ENCODE data around the gene SUOX. TPM values are rescaled to one million over a fixed set of nuclear protein-coding genes. Genes with fewer than 3 reads are reported as not detected.

The SUOX gene
- total RNA-seq, 4 donors from 2014 or later, result 12.9 to 44.5 (median 30.4) TPM

DNA sequence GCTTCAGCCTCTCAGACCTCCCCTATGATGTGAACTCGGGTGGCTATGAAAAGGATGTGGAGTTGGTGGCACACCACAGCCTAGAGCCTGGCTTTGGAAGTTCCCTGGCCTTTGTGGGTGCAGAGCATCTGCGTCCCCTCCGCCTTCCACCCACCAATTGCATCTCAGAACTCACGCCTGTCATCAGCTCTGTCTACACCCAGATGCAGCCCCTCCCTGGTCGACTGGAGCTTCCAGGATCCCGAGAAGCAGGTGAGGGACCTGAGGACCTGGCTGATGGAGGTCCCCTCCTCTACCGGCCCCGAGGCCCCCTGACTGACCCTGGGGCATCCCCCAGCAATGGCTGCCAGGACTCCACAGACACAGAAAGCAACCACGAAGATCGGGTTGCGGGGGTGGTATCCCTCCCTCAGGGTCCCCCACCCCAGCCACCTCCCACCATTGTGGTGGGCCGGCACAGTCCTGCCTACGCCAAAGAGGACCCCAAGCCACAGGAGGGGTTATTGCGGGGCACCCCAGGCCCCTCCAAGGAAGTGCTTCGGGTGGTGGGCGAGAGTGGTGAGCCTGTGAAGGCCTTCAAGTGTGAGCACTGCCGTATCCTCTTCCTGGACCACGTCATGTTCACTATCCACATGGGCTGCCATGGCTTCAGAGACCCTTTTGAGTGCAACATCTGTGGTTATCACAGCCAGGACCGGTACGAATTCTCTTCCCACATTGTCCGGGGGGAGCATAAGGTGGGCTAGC is 37.7 kb downstream of the SUOX start:
- TF ChIP-seq, protein P1, sequence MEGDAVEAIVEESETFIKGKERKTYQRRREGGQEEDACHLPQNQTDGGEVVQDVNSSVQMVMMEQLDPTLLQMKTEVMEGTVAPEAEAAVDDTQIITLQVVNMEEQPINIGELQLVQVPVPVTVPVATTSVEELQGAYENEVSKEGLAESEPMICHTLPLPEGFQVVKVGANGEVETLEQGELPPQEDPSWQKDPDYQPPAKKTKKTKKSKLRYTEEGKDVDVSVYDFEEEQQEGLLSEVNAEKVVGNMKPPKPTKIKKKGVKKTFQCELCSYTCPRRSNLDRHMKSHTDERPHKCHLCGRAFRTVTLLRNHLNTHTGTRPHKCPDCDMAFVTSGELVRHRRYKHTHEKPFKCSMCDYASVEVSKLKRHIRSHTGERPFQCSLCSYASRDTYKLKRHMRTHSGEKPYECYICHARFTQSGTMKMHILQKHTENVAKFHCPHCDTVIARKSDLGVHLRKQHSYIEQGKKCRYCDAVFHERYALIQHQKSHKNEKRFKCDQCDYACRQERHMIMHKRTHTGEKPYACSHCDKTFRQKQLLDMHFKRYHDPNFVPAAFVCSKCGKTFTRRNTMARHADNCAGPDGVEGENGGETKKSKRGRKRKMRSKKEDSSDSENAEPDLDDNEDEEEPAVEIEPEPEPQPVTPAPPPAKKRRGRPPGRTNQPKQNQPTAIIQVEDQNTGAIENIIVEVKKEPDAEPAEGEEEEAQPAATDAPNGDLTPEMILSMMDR (IDR thresholded peaks at IDR 0.05; ENCODE audit: low read depth), result no peak

GRCh38 chr12:56037161-56037560 is 40.1 kb downstream of the SUOX start:
- TF ChIP-seq, protein P1 (IDR thresholded peaks at IDR 0.05; ENCODE audit: low read depth), result no peak

GRCh38 chr12:56038022-56038655 is 41.1 kb downstream of the SUOX start:
- TF ChIP-seq, protein P1 (IDR thresholded peaks at IDR 0.05; ENCODE audit: low read depth), result no peak

GRCh38 chr12:56040151-56040550 is 43.1 kb downstream of the SUOX start:
- TF ChIP-seq, protein P1 (IDR thresholded peaks at IDR 0.05; ENCODE audit: low read depth), result no peak

- TF ChIP-seq, protein P1 (IDR thresholded peaks at IDR 0.05; ENCODE audit: low read depth), result no peak
Measured at GRCh38 chr12:56040963-56041551, 44.0 kb downstream of the SUOX start.

DNA sequence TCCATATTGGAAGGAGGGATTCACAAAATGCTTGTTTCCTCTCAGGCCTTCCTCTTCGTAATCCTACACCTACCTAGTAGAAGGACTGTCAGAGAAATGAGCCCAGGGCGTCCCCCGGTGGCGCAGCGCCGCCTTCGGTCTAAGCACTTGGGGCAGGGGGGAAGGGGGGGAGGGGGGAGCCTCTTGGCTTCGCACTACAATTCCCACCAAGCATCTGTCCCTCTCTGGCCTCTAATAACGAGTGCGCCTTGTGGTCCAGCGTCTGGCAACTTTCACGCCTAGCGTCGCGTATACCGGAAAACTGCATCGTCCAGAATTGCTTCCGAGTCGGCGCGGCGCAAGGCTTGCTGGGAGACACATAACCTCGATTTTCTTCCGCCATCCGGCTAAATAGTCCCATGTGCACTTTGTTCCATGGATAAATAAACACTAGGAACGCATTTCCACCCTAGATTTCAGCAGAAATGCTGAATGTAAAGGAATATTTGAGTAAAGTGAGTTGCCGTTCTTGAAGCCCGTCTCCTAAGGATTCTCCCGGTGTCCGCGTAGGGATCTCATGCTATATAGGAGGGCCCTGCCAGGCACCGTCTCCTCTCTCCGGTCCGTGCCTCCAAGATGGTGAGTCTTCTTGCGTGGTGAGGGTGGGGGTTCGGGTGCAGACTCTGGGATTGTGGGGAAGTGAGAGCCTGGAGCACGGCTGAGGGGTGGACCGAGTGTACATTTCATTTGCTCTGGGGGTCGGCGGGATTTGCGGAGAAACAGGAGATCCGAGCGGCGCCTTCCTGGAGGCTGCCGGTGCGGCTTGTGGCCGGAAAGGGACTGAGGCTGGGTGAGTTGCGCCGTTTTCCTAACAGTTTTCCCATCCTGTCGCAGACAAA is 44.7 kb downstream of the SUOX start, which contains the start of gene RPS26:
Gene RPS26, plus strand, starts transcription at position 367 of the 878 bp plus-strand sequence. Its CDS starts 249 bp downstream, at position 616.
- TF ChIP-seq, protein P1 (IDR thresholded peaks at IDR 0.05; ENCODE audit: low read depth), result no peak
